ENCODE data around the gene DCHS2.

DCHS2 gene

DNA sequence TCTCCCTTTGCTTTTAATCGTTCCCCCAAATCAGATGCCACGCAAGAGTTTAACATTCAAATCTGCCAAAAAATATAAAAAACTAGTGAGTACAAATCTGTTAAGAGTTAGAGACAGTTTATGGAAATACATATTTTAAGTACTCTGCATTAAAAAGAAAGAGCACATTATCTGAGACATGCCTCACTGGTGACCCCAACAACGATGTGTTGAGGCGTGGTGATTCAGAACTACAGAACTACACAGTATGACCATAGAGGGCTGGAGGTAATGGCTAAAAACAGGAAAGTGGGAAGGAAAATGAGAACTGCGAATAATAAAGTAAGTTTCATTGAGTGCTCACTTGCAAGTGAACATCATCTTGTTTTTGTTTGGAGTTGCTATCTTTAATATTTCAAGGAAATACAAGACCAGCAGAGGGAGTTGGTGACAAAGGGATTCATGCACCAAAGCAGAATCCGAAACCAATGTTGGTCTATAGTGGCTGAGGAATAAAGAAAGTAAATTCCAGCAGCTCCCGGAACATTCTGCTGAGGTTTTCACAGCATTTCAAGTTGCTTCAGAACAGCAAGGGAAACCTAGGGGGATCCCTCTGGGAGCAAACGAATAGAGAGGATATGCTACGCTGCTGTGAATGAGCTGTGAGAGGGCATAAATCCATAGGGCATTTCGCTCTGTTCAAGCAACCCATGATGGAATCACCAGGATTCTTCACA is 92.2 kb downstream of the DCHS2 start:
- no peak for DNase-seq (ENCODE audit: low read depth in 3 of 3, low spot score in 1 of 3)

DNA sequence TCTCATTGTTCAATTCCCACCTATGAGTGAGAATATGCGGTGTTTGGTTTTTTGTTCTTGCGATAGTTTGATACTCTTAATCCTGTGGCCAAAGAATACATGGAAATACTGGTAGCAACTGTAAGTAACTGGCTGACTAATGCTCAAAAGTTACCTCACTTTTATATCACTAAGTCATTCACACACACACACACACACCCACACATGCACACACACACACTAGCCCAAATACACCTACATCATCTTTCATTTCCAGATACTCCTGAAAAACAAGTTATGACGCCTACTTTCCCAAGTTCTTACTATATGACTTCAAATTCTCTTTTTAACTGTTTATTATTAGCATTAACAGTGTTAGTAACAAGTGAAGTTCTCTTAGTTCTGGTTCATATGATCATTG is 101.3 kb downstream of the DCHS2 start:
- DNase-seq (ENCODE audit: low read depth in 3 of 3, low spot score in 1 of 3), result no peak

DNA sequence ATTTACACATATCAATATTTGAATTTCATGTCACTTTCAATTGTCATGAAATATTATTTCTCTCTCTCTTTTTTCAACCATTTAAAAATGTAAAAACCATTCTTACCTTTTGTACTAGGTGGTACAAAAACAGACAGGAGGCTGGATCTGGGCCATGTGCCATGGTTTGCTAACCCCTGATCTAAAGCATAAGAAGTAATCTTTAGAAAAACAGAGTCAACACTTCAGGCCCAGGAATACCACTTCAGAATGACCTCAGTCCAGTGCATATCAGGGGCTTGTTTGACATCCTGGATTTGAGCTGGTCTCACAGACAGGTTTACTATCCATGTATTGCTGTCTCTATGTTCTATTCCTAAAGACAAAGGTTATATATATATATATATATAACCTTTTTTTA is 102.5 kb downstream of the DCHS2 start:
- DNase-seq (ENCODE audit: low read depth in 3 of 3, low spot score in 1 of 3), result no peak

DNA sequence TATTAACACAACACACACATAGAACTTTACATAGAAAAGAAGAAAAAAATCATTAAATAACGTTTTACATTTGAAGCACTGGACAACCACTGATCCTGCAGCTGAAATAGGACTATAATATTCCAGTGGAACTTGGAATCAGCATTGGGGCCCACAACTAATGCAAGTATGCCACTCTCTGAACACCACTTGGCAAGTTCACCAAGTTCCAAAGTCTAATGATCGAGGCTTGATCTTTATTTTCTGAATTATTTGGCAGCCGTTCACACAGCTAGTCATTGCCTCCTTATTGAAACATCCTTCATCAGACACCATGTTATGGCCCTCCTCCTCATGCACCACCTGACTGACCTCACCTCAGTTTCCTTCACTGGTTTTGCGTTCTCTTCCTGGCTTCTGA is 107.6 kb downstream of the DCHS2 start:
- no peak for DNase-seq (ENCODE audit: low read depth in 3 of 3, low spot score in 1 of 3)

DNA sequence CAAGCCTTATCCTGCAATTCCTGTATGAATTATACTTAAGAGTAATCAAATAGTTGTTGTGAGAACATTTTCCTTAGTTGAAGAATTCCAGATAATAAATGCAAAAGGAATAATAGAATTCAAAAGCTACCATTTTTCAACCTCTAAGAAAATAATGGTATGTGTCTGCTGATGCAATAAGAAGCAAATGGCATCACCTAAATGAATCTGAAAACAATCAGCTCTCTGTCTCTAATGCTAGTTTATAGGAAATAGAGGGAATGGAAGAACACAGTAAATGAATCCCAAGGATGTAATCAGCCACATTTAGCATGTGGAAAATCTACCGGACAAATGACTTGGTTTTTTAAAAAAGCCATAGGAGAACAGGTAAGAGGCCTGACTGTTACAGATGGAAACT is 115.1 kb downstream of the DCHS2 start:
- no peak for DNase-seq (ENCODE audit: low read depth in 3 of 3, low spot score in 1 of 3)

DNA sequence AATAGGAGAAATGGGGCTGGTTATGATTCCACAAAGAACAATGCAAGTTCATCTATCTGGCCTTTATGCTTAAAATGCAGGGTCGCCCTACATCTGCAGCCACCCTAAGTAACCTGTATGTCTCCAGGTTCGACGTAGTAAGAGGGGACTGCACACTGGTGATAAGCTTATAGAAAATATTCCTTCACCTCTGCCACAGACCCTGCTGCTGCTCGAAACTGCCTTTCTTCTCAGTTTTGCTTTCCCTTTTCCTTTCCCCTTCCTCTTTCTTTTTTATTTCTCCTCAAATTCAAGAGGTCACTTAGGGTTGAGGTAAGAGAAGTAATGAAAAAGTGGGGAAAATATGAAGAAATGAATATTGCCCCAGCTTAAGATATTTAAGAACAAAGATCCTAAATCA is 123.5 kb downstream of the DCHS2 start:
- DNase-seq (ENCODE audit: low read depth in 3 of 3, low spot score in 1 of 3), result no peak

DNA sequence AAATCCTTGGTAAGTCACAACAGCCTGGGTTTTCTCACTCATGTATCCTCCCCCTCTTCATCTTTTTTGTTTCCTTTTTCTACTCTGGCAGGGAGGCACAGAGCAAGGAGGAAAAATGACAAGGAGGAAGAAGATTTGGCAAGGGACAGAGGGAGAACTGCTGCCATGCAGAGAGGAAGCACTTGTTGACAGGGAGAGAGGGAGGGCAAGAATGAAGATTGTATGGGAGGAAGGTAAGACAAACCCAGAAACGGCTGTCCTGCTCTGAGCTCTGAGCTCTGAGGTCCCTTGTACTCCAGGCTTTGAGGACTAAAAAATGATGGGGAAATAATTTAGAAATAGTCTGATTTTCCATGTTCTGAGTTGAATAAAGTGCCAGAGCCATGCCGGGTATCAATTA is 123.9 kb downstream of the DCHS2 start:
- DNase-seq (ENCODE audit: low read depth in 3 of 3, low spot score in 1 of 3), result no peak

DNA sequence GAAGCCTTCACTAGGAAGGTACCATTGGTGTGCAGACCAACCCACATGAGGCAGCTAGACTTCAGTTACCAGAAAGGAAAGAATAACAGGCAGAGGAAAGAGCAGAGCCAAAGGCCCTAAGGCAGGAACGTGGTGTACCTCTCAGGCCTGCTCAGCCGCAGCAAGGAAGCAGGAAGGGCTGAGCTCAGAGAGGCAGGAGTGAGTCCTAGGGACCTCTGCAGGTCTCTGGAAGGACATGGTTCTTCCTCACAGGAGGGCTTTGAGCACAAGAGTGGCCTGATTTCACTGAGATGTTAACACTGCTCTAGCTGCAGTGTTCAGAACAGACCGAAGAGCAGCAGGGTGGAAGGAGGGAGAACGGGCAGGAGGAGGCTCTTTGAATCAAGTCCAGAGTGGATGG is 124.6 kb downstream of the DCHS2 start:
- DNase-seq (ENCODE audit: low read depth in 3 of 3, low spot score in 1 of 3), result no peak

DNA sequence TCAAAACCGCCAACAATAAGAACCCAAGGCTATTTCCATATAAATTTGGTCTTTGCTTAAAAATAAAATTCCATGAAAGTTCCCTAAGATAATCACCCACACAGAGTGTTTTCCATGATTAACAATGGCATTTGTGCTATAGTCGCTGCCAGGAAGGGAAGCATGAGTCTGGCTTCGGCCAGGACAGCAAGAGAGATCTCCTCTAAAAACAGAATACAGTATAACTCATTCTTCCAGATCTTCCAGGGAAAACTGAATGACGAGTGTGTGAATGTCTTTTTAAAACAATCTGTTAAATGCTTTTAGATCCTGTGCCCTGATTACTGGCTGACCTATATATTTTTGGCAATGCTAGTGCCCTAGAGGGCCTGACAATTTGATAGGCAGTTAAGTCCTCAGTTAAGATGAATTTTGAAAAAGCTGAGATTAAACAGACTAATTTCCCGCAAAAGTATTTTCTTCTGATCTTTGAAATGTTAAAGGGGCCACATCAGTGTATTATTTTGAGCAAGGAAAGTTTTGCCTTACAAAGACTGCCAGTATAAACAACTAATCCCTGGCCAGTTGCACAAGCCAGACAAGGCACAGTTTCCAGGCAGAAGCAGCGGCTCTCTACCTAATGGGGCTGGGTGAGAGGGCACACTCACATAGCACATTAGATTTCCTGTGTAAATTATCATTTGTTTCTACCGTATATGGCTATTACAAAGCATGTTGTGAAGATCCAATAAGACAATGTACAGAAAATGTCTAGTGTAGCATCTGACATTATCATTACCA is 127.3 kb downstream of the DCHS2 start:
- no peak for DNase-seq (ENCODE audit: low read depth in 3 of 3, low spot score in 1 of 3)

DNA sequence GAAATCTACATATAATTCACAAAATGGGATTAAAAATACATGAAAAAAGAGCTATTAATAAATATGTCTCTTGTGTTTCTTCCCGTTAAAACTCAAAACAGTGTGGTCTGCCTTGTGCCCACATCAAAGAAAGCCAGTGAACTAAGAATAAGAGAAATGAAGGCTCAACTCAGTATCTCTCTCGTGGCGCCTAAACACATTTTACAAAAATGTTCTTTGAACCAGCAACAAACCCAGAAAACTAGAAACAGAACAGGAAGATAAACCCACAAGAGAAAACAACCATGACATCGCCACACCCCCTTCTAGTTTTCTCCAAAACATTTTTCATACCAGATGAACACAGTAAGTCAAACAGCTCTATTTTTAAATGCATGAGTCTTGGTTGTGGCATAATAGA is 130.1 kb downstream of the DCHS2 start:
- DNase-seq (ENCODE audit: low read depth in 3 of 3, low spot score in 1 of 3), result no peak

DNA sequence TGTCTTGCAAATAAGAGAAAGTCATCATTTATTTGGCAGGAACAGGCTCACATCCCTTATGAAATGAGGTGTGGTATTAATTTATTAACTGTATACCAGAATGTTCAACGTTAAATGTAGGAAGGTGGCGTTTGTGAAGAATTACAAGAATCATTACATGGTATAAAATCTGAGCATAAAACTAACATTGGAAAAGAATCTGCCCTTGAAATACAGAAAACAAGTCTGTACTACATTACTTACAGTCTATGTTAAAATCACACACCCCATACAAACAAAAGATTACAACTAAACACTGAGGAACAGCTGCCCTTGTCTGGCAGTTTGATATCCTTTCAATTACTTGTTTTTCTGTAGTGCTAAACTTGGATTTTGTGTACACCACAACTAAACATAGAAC is 131.1 kb downstream of the DCHS2 start:
- no peak for DNase-seq (ENCODE audit: low read depth in 3 of 3, low spot score in 1 of 3)

DNA sequence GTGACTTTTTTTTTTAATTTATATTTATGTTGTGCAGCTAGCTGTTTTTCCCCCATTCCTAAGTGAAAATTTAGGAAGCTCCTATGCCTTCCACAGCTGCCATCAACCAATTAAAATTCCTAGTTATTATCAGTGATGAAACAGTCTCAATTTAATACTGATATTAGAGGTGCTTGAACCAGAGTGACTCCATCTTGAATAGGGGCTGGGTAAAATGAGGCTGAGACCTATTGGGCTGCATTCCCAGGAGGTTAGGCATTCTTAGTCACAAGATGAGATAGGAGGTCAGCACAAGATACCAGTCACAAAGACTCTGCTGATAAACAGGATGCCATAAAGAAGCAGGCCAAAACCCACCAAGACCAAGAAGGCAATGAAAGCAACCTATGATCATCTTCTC is 136.7 kb downstream of the DCHS2 start:
- DNase-seq (ENCODE audit: low read depth in 3 of 3, low spot score in 1 of 3), result no peak

DNA sequence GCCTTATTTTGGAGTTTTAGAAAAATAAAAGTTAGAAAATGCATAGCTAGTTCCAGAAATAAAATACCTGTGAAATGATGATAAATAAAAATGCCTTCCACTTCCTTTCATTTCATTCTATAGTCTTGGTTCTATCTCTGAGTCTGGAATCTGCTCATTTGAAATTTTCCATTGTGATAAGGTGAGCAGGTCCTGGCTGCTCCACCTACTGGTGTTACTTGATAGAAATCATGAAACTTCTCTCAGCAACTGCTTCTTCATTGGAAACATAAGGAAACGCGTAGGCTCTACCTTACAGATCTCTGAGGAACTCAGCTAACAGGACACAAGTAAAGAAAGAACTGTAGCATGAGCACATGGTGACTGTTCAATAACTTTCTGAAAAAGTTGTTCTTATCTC is 141.8 kb downstream of the DCHS2 start:
- DNase-seq (ENCODE audit: low read depth in 3 of 3, low spot score in 1 of 3), result no peak

DNA sequence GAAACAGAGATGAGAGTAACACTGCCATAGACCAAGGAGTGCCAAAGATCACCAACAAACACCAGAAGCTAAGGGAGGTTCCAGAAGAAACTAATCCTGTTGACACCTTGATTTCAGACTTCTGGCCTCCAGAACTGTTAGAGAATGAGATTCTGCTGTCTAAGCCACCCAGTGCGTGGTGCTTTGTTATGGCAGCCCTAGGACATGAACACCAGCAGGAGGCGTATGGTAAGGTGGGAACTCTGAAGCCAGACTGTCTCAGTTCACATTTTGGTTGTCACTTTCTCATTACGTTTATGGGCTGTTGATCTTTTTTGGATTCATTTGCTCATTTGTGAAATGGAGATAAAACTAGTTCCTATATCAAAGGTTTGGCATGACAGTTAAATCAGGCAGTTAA is 142.9 kb downstream of the DCHS2 start:
- no peak for DNase-seq (ENCODE audit: low read depth in 3 of 3, low spot score in 1 of 3)

DNA sequence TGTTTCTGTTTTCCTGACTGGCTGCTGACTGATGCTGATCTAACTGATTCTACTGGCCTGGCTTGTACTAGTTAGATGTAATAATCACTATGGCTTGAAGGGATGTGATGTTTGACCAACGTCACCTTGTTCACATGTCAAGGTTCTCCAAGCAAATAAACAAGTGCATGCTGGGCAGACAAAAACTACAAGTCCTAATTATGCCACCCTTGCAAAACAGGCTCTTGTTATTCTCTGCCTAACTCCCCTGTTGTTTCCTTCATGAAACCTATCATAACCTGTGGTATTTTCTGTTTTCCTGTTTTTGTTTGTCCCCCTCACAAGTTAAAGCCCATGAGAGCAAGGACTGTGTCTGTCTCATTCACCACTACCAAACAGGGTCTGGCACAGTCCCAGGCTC is 146.2 kb downstream of the DCHS2 start:
- DNase-seq (ENCODE audit: low read depth in 3 of 3, low spot score in 1 of 3), result no peak

DNA sequence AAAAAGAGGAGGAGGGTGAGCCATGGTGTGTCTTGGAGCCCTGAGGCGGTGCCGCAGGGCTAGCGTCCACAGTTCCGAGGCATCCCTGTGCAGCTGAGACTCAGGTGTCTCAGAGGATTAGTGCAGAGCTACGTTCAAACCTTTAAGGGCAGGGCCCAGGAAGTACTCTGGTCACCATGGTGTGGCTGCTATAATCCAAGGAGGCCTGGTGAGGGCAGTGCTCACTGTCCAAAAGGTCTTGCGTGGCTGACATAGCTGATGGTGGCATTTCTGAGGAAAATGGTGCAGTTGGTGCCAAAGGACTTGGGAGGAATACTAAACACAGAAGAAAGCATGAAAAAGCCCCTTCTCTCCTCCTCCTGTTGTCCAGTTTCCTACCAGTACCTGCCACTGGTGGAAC is 146.9 kb downstream of the DCHS2 start:
- DNase-seq (ENCODE audit: low read depth in 3 of 3, low spot score in 1 of 3), result no peak

DNA sequence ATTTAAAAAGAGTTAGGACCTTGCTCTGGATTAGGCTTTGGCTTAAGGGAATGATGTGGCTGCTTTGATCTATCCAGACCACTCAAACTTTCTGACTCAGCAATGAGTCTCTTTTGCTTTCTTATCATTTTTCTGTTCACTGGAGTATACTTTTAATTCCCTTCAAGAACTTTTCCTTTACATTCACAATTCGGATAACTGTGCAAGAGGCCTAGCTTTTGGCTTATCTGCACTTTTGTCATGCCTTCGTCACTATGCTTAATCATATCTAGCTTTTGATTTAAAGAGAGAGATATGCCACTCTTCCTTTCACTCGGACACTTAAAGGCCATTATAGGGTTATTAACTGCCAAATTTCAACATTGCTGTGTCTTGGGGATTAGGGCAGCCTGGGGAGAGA is 147.9 kb downstream of the DCHS2 start:
- DNase-seq (ENCODE audit: low read depth in 3 of 3, low spot score in 1 of 3), result no peak

DNA sequence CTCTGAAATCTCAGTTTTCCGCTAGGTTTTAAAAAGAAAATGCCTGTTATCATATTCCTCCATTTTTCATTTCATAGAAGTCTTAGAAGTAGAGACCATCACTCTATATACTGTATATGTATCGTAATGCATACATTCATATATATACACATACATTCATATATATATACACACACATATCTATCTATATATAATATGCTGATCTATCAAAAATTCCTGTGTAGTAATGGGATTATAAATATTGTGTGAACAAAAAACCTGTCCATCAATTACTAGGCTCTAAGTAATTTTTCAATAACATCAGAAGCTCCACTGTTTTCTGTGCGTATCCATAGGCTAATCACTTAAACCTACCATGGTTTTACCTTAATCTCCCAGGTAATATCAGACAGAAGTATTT is 150.2 kb downstream of the DCHS2 start:
- no peak for DNase-seq (ENCODE audit: low read depth in 3 of 3, low spot score in 1 of 3)

DNA sequence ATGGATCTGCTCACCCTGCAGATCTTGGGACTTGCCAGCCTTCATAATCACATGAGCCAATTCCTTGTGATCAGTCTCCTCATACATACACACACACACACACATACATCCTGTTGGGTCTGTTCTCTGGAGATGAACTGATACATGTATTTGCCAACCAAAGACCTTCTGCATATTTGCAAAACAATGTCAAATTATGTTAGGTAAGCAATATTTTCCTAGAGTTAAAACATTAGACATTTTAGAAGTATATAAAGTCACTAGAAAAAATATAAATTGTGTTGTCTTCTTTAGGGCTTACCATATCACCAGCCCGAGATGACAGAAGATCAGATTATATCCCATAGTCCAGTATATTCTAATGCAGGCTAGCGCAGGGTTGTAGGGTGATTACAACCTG is 156.0 kb downstream of the DCHS2 start:
- no peak for DNase-seq (ENCODE audit: low read depth in 3 of 3, low spot score in 1 of 3)

DNA sequence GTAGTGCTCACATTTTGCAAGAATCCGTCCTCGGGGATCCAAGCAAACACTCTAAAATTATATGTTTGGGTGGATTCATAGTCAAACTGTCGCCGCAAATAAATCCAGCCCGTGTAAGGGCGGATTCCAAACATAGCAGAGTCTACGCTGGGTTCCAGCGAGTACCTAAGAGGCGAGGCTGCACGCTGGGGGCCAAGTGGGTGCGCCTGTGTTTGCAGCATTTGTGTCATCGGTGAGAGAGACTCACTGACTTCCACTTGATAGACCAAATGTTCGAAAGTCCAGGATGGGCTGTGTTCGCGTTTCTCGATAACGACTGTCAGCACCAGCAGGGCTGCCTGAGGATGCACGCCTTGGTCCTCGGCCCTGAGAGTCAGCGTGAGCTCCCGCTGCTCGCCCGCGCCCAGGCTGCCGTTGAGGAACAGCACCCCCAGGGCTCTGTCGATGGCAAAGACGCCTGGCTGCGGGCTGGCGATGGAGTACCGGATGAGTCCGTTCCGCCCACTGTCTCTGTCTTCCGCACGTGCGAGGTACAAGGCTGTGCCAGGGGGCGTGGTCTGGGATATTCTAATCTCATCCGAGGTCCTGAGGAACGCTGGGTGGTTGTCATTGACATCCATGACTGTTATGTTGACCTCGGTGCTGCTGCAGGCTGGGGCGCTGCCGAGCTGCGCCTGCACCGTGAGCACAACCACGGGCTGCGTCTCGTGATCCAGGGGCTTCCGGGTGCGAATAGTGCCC is 158.7 kb downstream of the DCHS2 start:
- peak in 2 of 3 donors; percentile 0 to 29 for DNase-seq (ENCODE audit: low read depth in 3 of 3, low spot score in 1 of 3)

DNA sequence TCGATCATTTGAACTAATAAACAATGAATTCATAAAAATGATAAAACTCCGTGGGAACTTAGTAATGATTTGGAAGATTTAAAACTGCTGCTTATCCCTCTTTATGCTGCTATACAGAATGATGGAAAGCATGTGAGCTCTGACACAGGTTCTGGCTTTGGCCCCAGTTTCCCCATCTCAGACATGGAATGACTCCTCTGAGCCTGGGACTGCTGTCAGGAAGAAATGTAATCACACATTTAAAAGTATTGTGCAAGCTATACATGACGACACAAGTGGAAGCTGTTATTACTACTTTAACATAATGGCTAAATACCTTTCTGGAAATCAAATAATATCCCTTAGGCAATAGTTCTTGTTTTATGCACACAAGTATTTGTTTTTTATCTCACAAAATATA is 161.7 kb downstream of the DCHS2 start:
- DNase-seq (ENCODE audit: low read depth in 3 of 3, low spot score in 1 of 3), result no peak

DNA sequence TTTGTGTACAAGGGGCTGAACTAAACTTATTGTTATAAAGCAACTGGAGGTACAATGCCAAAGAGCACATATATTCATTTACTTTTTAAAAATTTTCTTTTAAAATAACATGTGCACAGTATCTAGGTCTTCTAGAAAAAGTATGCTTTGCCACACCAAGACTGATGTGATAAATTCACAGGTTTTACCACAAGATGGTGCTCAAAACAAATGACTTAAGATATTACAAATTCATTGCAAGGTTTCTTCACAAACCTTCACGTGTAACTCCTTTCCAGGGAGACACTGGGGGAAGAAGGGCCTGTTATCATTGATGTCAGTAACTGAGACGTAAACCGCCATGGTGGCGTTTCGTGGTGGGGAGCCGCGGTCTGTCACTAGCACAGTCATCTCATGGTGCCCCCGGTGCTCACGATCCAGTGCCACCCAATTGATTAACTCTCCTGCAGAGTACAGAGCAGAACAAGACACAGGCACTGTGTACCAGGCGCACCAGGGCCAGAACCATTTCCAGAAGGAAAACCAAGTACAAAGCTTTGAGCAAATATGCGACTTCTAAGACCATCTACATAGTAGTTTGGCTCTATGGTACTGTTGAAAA is 162.2 kb downstream of the DCHS2 start:
- no peak for DNase-seq (ENCODE audit: low read depth in 3 of 3, low spot score in 1 of 3)

All from stimulated activated CD4-positive, alpha-beta T cell treated with anti-CD3 and anti-CD28 coated beads, TNF-alpha, amount 100 ng/mL, for 1 hour (primary cell).